Prostate gland (tissue), 2 donors: Measurements from ENCODE around the gene XPR1.

Experiments
- POLR2A ChIP-seq: fragments of 450-650 bp; IDR thresholded peaks from one replicate; pipeline ENCODE4 v1.6.1; 2016; ENCODE audit warnings: antibody characterized with exemption, mild to moderate bottlenecking
- POLR2AphosphoS5 ChIP-seq: sonication (generic); formaldehyde crosslinking; IDR thresholded peaks from one replicate; pipeline ENCODE4 v1.6.1; 2017; ENCODE audit warnings: antibody characterized with exemption
- TF ChIP-seq, protein P1 (sequence below), 4 experiments: fragments of 200-600 bp in 2 of 4; fragments of 450-650 bp in 2 of 4; sonication (generic) in 2 of 4; IDR thresholded peaks; 1 replicate in 3 of 4; 2 replicates in 1 of 4; pipeline ENCODE4 v1.5.1; 2016 to 2019; ENCODE audit warnings: antibody characterized with exemption in 4 of 4, mild to moderate bottlenecking in 2 of 4, moderate library complexity in 2 of 4

DNA sequence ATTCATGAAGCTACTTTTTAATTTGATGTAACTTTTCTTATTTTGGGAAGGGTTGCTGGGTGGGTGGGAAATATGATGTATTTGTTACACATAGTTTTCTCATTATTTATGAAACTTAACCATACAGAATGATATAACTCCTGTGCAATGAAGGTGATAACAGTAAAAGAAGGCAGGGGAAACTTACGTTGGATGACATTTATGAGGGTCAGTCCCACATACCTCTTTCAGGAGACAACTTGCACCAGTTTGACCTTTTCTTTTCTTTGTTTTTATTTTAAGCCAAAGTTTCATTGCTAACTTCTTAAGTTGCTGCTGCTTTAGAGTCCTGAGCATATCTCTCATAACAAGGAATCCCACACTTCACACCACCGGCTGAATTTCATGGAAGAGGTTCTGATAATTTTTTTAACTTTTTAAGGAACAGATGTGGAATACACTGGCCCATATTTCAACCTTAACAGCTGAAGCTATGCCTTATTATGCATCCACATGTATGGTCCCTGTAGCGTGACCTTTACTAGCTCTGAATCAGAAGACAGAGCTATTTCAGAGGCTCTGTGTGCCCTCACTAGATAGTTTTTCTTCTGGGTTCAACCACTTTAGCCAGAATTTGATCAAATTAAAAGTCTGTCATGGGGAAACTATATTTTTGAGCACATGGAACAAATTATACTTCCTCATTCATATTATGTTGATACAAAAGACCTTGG, 252.9 kb downstream of the XPR1 start:
- TF ChIP-seq, protein P1, sequence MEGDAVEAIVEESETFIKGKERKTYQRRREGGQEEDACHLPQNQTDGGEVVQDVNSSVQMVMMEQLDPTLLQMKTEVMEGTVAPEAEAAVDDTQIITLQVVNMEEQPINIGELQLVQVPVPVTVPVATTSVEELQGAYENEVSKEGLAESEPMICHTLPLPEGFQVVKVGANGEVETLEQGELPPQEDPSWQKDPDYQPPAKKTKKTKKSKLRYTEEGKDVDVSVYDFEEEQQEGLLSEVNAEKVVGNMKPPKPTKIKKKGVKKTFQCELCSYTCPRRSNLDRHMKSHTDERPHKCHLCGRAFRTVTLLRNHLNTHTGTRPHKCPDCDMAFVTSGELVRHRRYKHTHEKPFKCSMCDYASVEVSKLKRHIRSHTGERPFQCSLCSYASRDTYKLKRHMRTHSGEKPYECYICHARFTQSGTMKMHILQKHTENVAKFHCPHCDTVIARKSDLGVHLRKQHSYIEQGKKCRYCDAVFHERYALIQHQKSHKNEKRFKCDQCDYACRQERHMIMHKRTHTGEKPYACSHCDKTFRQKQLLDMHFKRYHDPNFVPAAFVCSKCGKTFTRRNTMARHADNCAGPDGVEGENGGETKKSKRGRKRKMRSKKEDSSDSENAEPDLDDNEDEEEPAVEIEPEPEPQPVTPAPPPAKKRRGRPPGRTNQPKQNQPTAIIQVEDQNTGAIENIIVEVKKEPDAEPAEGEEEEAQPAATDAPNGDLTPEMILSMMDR (IDR thresholded peaks at IDR 0.05): no peak
- TF ChIP-seq POLR2AphosphoS5 (no peak), POLR2A (no peak)
